ENCODE measurements around the gene GASK1A. TPM values are rescaled to one million over a fixed set of nuclear protein-coding genes. Genes with fewer than 3 reads are reported as not detected.

The GASK1A gene
- total and polyA plus RNA-seq, 4 donors: 0.79 to 22.8 (median 4.6) TPM

- no peak overlapping the region for H3K27ac ChIP-seq (ENCODE audit: low read depth in 1 of 2, low read length in 2 of 2)
- no peak for DNase-seq (ENCODE audit: low spot score)
- H3K4me3 ChIP-seq (ENCODE audit: low read depth in 1 of 3, low read length in 3 of 3): no peak overlapping the region
- 97% methylated on average over 2 of the region's 2 CpGs for WGBS
- H3K27me3 ChIP-seq (ENCODE audit: control insufficient read depth in 4 of 4, insufficient read depth in 4 of 4, low read length in 3 of 4): no peaks in the 10 kb centered on the region
- TF ChIP-seq NR2F2 (IDR thresholded peaks at IDR 0.05): no peak
- TF ChIP-seq FOXA2 (IDR thresholded peaks at IDR 0.05): no peak
- TF ChIP-seq ZBTB33 (IDR thresholded peaks at IDR 0.05): no peak
- H3K4me1 ChIP-seq (ENCODE audit: control insufficient read depth in 4 of 4, insufficient read depth in 4 of 4, low read length in 3 of 4): peaks cover 0 to 1% (median 0%) of the 10 kb centered on the region in 4 donors
- H3K9ac ChIP-seq (ENCODE audit: low read depth in 1 of 2, low read length in 2 of 2): no peak overlapping the region
- H3K36me3 ChIP-seq (ENCODE audit: control insufficient read depth in 4 of 4, insufficient read depth in 3 of 4, low read depth in 1 of 4, low read length in 3 of 4): no peaks in the 10 kb centered on the region
- no peaks in the 10 kb centered on the region for H3K9me3 ChIP-seq (ENCODE audit: control insufficient read depth in 4 of 4, low read length in 3 of 4)
These were observed 114.9 kb downstream of the GASK1A start for GRCh38 chr3:43093974-43094373.

GRCh38 chr3:43094381-43094780 lies 115.3 kb downstream of the GASK1A start:
- 97% methylated on average over 2 of the region's 2 CpGs for WGBS
- no peak overlapping the region for H3K4me3 ChIP-seq (ENCODE audit: low read depth in 1 of 3, low read length in 3 of 3)
- H3K4me1 ChIP-seq (ENCODE audit: control insufficient read depth in 4 of 4, insufficient read depth in 4 of 4, low read length in 3 of 4): peaks cover 0 to 1% (median 0%) of the 10 kb centered on the region in 4 donors
- no peak for DNase-seq (ENCODE audit: low spot score)
- no peaks in the 10 kb centered on the region for H3K27me3 ChIP-seq (ENCODE audit: control insufficient read depth in 4 of 4, insufficient read depth in 4 of 4, low read length in 3 of 4)
- no peak overlapping the region for H3K9ac ChIP-seq (ENCODE audit: low read depth in 1 of 2, low read length in 2 of 2)
- TF ChIP-seq RAD21 (IDR thresholded peaks at IDR 0.05) (no peak), TAF1 (conservative IDR thresholded peaks at IDR 0.05) (no peak), MAX (IDR thresholded peaks at IDR 0.05) (no peak), JUND (IDR thresholded peaks at IDR 0.05) (no peak), RXRA (IDR thresholded peaks at IDR 0.05) (no peak), EGR1 (IDR thresholded peaks at IDR 0.05; ENCODE audit: low read depth in 2 of 2) (no peak), REST (IDR thresholded peaks at IDR 0.05) (no peak), ZBTB33 (IDR thresholded peaks at IDR 0.05) (no peak), CTCF (IDR thresholded peaks at IDR 0.05; ENCODE audit: low read depth, low read length, missing input control) (no peak), FOXA2 (IDR thresholded peaks at IDR 0.05) (no peak), HNF4G (IDR thresholded peaks at IDR 0.05) (no peak), NR2F2 (IDR thresholded peaks at IDR 0.05) (no peak)
- H3K9me3 ChIP-seq (ENCODE audit: control insufficient read depth in 4 of 4, low read length in 3 of 4): no peaks in the 10 kb centered on the region
- H3K36me3 ChIP-seq (ENCODE audit: control insufficient read depth in 4 of 4, insufficient read depth in 3 of 4, low read depth in 1 of 4, low read length in 3 of 4): no peaks in the 10 kb centered on the region
- H3K27ac ChIP-seq (ENCODE audit: low read depth in 1 of 2, low read length in 2 of 2): no peak overlapping the region
